CD1c-positive myeloid dendritic cell (primary cell): ENCODE results near the gene LRRC2.
"Not testable (repeated sequence)": the region's sequence is repeated elsewhere in the genome, so short reads cannot be mapped to it uniquely, and the experiment has no call there.

Experiments used
- DNase-seq: peaks from one replicate; pipeline ENCODE4 v3.0.0-alpha.2; 2016; ENCODE audit errors: extremely low spot score

Gene LRRC2

DNA sequence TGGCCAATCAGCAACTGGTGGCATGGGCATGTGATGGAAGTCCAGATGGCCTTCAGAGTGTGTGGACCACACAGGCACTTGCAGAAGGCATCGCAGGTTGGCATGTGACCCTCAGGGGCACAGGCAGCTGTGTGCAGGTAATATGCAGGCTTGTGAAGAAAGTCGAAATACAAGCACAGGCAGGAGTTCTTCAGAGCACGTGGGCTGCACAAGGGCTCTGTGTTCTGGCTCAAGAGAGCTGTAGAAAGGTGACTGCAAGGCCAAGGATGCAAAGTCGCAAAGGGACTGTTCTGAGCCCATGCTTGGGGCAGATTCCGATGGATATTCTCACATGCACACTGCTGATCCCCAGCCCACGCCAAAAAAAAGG is 8.3 kb downstream of the LRRC2 start:
- no peak for DNase-seq

DNA sequence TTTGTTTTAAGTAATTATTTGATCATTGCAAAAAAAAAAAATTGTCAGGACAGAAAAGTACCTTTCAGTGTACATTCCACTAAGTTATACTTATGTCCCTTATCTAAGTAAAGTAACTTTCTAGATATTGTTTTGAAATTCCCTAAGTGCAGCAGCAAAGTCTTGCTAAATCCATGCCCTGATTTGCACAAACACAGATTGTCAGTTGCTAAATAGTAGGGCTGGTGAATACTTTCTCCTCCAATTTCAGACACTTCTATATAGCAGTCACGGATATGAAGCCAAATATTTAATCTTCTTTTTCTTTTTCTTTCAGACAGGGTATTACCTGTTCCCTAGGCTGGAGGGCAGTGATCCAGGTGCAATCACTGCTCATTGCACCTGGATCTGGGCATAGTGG is 12.9 kb downstream of the LRRC2 start:
- DNase-seq: no peak

DNA sequence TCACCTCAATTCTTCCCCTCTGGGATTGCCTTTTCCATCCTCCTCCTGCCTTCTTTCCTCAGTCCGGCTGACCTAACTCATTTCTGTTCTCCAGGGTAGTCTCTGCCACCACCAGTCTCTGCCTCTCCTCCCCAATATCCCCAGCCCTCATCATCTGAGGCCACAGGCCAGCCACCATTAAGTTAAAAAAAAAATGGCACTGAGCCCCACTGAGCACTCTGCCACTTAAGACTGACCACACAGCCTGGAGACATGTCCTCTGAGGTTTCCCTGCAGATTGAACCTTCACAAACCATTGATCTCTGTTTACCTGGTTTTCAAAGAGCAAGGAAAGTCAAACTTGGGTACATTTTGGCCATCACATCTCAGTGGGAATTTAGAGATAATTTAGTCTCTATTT is 13.6 kb downstream of the LRRC2 start:
- no peak for DNase-seq

DNA sequence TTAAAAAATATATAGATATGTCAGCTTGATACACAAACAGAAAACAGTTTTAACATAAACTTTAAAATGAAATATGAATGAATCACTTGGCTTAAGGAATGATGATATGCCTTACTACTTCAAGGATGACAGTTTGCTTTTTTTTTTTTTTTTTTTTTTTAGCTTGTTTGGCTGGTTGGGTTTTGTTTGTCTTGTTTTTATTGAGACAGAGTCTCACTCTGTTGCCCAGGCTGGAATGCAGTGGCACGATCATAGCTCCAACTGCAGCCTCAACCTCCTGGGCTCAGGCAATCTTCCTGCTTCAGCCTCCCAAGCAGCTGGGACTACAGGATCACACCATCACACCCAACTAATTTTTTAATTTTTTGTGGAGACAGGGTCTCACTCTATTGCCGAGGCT is 14.5 kb downstream of the LRRC2 start:
- DNase-seq: no peak

DNA sequence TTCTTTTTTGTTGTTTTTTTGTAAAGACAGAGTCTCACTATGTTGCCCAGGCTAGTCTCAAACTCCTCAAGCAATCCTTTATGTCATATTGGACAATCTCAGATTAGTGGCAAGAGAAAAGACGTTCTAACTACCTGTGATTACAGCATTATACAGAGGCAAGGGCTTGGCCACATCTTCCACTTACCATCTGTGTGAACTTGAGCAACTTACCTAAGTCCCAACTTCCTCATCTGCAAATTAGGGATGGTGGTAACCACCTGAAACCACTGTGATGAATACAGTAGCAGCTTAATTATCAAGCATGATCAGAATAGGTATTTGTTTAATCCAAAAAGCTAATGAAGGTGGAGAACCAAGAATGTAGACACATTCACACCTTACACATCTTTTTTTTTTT is 16.1 kb downstream of the LRRC2 start:
- no peak for DNase-seq

DNA sequence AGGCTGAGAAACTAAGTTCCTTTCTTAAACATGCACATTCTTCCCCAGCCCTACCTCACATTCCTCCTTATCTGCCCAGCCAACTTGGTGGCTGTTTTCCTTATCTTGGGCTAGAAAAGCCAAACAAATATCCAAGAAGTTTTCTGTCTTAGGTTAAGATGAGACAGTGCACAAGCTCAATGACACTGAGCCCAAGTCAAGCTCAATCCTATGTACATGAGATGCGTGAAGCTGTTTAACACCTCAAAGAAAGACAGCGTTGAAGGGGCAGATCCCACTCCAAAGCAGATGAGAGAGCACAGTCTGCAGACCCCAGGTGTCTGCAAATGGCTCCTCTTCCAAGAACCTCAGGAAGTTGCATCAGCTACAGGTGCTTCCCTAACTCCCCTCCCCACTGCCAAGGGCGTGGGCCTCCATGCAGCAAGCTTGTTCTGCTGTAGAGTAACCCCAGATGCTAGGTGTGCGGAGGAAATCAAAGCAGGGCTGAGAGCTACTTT is 16.6 kb downstream of the LRRC2 start:
- no peak for DNase-seq

DNA sequence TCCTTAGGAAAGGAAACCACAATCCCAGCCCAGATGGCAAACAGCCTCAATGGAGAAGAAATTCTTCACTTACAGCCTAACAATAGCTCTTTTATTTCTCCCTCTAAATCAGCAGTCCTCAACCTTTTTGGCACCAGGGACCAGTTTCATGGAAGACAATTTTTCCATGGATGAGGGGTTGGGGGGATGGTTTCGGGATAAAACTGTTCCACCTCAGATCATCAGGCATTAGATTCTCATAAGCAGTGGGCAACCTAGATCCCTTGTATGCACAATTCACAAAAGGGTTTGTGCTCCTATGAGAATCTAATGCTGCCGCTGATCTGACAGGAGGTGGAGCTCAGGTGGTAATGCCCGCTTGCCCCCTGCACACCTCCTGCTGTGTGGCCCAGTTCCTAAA is 17.5 kb downstream of the LRRC2 start:
- not testable (repeated sequence) for DNase-seq

DNA sequence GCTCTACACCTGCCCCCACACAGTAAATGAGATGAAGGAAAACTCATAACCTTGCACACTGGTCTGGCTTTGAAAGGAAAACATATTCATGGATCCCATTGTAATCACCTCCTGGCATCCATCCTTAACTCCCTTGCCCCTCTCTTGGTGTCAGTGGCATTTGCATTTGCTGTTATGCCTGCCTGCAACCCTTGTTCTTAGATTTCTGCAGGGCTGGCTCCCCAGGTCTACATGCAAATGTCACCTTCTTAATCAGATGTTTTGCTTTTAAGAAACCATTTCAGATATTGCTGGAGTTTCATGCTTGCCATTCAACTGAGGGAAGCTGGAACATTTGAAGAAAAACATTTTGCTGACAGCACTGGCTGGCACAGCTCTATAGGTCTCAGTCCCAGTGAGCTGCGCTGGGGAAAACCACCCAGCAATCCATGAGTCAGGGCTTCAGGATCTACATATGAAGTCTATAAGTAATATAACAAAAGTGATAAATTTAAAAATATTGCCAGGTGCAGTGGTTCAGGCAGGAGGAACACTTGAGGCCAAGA is 19.1 kb downstream of the LRRC2 start:
- no peak for DNase-seq

DNA sequence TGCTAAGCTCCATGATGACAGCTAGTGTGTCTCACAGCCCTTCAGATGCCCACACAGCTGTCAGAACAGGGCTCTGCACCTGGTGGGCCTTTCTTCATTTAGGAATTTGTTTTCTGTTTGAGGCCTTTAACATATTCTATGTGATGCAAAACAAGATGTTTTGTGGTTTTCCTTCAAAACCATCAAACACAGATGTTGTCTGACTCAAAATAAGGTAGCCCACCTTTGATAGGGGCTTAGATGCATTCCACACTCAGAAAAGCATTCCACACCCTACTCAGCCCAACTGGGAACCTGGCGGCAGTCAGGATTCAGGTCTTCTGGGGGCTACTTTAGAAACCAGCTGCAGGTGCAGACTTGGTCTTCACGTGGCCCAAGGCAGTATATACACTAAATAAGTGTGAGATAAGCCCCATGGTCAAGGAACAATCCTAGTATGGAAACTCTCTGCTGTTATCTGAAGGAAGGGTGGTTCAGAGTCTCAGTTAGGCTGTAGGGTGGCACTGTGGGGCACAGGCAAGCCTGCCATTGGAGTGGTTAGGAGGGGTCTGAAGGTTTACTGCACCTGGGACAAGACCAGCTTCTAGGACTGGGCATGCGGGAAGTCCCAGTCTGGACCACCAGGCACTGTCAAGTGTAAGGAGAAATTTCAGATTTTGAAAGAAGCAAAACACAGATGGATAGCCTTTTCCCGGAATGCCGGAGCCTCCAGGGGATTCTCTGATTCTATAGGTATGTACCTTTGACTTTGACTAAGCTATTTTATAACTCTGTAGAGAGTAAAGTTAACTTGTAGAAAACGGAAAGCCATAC is 20.1 kb downstream of the LRRC2 start:
- no peak for DNase-seq

DNA sequence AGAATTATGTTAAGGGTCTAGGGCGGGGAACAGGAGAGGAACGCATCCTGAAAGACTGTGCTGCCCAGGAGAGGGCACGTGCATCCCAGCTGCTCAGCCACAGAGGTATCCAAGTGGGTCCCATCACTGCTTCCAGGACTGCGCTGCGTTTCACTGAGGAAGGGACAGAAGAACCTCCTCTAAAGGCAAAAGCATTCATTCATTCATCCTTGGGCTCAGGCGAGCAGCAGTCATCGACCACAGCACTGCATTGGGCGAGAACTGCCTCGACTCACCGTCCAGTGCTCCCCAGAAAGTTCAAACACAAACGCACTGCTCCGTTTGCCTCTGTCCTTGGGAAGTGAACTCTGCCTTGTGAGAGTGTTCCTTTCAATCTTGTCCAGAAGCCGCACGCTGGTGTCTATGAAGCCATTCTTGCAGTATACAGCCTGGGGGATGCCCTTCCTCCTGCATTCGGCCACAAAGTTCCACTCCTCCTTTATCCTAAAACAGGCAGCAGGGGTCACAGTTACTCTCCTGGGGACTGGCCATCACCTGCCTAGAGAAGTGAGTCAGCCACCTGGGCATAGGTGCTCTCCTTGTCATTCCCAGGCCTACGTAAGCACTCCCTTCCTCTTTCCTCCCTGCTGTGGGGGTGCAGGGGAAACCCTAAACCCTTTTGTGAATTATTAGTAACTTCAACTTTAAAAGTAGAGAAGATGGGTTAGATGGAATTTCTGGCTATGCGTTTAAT is 21.2 kb downstream of the LRRC2 start:
- no peak for DNase-seq

DNA sequence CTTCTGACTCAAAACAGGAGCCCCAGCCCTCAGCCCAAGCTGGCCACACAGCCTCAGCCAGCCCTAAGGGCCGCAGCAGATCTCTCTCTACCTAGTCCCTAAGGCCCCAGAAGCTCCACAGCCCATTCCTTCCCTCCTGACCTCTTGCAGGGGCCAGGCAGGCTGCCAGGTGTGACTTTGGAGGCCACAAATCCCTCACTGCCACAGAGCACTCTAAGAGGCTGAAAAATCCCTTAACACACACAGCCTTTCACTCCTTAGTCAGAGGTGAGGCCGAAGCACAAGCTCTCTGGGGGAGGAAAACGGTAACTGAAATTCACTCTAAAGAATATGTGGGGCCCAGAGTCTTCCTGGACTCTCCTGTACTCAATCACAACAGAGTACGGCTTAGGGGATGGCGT is 23.3 kb downstream of the LRRC2 start:
- no peak for DNase-seq

DNA sequence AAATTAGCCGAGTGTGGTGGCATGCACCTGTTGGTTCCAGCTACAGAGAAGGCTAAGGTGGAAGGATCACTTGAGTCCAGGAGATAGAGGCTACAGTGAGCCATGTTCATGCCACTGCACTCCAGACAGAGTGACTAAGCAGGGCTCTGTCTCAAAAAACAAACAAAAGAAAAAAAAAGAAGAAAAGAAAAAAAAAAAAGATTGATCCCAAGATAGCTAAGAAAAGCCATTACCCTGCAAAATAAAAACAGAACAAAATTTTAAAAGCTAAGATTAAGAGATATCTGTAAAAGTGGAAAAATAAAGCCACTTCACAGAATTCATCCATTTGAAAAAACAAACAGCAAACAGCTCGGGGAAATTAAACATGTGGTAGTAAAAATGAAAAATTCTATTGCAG is 23.8 kb downstream of the LRRC2 start:
- no peak for DNase-seq

DNA sequence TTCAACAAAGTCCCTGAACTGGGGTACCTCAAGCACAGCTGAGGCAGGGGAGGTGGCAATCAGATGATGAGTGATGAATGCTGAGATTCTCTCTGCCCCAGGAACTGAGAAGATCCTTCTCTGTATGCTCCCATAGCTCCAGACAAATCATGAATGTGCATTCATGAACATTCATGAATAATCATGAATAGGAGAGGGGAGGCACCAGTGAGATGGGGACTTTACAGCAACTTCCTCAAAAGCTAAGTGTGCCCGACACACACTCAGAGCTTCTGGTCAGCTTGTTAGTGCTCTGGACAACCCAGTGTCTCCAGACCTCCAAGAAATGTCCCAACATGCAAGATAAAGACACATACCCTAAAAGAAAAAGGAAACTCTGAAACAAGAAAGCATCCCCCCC is 24.3 kb downstream of the LRRC2 start:
- peak; percentile 24 for DNase-seq

DNA sequence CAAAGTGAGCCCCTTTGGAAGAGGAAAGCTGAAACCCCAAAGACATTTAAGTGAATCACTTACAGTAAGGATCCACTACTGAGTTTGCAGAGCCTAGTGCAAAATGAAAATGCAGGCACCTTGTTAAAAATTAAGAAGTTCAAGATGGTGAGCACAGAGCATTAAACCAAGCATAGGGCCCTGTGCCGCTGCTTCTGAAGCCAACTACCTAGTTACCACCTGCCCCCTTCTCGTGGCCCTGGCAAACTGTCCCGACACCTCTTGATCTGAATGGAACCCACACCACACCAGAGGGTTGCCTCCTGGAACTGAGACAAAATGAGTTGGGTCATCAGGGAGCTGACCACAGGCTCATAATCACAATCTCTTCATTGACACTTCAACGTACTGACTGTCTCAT is 25.6 kb downstream of the LRRC2 start:
- no peak for DNase-seq

DNA sequence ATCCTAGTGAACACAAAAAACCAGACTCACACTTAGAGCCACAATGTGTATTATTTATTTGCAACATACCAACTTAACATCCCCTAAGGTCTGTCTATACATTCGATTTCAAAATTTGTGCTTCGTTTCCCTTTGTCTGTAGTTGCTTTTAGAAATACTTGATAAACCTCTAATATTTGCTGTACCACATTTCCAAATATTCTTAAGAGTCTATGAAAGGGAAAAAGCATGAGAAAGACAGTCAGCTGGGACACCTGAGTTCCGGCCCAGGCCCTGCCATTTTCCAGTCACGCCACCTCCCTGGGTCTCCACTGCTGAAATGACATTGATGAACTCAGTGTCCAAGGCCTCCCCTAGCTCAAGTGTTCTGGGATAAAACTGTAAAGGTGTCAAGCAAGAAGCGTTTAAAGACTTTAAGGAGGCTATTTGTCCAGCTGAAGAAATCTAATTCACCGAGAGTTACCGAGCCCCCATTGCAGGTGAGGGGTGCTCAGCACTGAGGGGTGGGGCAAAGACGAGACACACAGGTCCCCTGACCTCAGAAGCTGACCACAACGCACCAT is 26.6 kb downstream of the LRRC2 start:
- no peak for DNase-seq

DNA sequence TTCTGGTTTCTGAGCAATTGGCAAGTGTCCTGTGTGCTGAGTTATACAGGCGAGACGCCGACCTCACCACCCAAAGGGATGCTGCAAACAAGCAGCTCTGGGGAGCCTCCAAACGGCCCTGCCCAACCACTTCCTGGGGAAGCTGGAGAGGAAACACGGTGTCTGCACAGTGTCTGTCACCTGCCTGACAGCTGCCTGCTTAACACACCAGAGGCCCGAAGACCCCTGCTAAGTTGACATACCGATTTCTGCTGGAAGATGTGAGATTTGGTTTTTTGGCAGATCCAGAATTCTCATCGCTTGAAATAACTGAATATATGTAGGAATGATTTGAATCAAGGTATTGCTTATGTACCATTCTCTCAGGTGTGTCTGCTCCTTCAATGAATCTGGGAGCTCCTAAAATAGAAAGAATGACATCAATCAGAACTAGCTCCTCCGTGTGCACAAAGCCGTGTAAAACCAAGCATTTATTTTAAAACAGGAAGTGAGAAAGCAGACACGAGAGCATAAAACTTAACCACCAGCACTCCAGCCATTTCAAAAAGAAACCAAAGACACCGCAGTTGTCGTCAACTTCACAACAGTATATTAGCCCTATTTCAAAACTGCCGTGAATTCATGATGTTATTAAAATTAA is 27.2 kb downstream of the LRRC2 start:
- peak; percentile 81 for DNase-seq

DNA sequence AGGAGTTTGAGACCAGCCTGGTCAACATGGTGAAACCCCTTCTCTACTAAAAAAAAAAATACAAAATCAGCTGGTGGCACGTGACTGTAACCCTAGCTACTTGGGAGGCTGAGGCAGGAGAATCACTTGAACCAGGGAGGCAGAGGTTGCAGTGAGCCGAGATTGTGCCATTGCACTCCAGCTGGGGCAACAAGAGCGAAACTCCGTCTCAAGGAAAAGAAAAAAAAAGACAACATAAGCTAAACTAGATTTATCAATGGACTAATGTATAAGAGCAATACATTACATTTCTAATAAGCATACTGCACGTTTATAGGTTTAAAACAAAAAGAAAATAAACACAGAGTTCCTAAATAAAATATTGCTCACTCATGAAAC is 27.7 kb downstream of the LRRC2 start:
- DNase-seq: not testable (repeated sequence)

DNA sequence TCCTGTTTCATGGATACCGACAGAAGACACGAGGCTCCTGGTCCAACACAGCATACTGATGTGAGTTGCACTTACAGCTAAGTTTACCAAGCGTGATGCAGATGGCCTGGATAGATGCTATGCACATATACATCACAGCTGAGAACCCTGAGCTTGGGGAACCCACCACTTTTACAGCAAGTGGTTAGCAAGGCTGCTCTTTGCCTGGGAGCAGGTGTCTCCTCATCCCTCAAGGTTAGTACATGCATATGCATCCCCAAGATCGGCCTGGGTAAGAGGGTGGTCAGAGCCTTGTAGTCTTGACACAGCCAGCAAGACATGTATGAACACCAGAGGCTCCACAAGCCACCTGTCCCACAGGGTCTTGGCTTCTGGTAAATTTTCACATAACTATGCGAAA is 28.3 kb downstream of the LRRC2 start:
- no peak for DNase-seq

DNA sequence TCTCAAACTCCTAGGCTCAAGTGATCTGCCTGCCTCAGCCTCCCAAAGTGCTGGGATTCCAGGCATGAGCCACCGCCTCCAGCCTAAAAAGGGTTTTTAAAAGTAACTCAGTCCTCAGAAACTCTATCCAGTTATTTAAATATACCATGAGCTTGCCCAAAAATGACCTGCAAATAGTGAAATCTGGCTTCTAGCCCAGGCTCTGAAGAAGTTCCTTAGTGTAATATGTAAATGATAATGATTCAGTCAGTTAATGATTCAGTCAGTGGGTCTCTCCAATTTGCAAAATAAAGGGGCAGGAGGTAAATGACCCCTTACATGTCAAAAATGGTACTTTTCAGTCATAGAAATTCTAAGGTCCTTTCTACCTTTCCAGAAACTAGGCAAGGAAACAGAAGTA is 28.8 kb downstream of the LRRC2 start:
- no peak for DNase-seq

DNA sequence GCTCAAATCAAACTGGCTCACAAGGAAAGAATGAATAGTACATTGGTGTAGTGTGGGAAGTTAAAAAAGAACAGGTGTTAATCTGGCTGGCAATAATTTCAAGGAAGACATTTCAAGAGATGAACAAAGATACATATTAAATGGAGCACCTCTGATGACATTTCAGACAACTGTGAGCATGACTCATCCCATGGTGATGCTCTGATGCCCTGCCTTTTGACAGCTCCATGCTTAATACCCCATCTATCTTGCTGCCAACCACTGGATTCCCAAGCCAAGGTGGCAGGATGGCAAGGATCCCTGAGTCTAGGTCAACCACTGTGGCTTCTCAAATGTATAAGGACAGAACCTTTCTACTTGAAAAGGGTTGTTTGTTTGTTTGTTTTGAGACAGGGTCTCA is 29.3 kb downstream of the LRRC2 start:
- DNase-seq: no peak

DNA sequence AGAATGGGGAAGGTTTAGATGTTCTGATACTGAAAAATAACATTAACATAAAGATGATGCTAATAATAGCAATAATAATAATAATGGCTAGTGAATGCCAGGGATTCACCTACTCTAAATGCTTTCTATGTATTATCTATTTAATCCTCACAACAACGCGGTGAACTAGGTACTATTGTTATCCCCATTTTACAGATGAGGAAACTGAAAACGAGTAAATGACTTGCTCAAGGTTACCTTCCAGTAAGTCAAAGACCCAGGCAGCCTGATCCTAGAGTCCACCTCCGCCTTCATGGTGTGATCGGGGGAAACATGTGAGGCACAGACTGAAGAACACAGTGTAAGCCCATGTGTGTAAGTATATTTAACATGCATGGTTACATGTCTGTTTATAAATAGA is 30.4 kb downstream of the LRRC2 start:
- no peak for DNase-seq

DNA sequence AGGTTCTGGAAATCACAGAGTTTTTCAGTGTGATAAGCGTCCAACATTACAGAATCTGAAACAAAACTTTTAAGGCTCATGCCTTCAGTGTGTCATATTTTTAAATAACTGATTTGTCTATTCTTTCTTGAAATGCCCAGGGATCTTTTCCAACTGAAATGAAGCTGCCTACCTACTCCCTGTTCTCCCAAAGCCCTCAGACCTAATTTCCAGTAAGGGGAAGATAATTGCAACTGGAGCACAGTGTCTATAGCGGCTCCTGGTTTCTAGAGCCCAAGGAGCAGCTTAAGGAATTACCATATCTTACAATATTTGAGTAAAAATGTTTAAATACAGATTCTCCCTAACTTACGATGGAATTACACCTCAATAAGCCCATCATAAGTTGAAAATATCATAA is 33.0 kb downstream of the LRRC2 start:
- no peak for DNase-seq
